Limb (tissue), 2 donors: Measurements from ENCODE around the gene HHLA2.

Source experiments
- DNase-seq, 2 donors: peaks; one replicate each; pipeline ENCODE4 v3.0.0-alpha.2; 2016; ENCODE audit errors: extremely low spot score in 2 of 2

HHLA2 gene

DNA sequence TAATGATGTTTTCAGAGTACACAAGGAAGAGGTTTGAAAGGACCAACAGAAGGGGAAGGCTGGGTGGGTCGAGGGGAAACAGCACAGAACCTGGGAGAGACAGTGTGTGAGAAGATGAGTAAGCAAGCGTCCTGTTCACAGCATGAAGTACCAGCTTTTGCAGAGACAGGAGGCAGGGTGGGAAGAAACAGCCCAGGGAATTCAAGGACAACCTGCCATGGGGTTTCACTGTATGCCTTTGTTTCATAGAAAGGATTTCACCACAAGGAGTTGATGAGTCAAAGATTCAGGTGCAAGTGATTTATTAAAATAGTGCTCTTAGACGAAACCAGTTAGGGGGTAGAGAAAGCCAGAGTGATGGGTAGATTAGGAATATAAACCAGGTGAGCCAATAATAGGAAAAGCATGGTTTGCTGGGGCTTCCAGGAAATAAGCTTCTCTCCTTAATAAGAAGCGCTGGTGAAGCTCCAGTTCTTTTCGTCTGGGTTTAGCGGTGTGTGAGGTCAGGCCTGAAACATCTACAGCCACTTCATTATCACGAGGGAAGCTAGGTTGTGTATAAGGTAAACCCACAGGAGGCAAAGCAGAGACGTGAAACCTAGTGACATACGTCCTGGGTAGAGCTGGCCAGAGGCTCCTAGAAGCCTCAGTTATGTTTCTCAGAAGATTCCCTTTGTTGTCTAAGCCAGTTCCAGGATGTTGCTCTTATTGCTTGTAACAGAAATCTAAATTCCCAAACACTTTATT, 3.9 kb downstream of the HHLA2 start:
- no peak for DNase-seq

GRCh38 chr3:108301695-108302404, 5.5 kb downstream of the HHLA2 start:
- DNase-seq: no peak

DNA sequence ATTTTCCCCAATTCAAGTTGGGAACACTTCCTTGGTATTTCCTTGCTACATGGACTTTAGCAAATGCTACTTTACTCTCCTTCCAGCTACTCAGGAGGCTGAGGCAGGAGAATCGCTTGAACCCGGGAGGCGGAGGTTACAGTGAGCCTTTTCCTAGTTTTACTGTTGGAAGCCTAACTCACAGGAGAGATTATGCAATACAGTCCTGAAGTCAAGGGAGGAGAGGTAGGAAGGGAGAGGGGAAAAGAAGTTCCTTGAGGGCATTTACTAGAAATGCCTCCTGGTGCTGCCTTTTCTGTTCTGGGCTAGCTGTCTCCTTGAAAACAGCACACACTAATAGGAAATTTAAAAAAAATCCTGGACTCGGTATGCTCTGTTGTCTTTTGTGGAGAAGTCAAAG, 6.2 kb downstream of the HHLA2 start:
- no peak for DNase-seq

DNA sequence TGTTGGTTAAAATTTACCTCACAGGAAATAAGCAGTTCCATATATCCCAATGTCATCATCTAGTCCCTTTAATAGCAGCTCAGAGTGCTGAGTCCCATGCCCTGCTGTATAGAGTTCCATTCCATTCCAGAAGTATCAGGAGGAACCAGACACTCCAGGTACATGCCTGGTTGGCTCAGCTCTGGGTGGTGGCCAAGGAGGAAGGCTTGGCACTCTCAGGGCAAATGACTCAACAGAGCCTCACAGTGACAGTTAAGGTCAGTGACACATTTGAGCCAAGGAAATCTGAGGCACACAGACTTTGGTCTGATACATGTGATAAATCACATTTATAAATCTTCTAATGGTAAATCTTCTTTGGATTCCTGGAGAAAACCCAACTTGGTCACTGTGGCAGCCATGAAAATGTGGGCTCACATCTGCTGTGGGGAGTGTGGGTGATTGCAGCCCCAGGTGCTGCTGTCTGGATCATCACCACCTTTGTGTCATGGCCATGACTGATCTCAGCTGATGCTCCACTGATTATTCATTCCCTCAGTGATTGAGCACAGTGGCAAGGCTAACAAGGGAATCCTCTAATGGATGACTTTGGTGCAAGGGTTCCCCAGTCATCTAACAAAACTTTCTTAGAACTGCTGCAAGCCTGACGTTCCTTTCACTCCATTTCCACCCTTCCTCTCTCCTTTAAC, 9.3 kb downstream of the HHLA2 start:
- DNase-seq: no peak

- no peak for DNase-seq
These were observed 15.4 kb downstream of the HHLA2 start for GRCh38 chr3:108311797-108312196.

DNA sequence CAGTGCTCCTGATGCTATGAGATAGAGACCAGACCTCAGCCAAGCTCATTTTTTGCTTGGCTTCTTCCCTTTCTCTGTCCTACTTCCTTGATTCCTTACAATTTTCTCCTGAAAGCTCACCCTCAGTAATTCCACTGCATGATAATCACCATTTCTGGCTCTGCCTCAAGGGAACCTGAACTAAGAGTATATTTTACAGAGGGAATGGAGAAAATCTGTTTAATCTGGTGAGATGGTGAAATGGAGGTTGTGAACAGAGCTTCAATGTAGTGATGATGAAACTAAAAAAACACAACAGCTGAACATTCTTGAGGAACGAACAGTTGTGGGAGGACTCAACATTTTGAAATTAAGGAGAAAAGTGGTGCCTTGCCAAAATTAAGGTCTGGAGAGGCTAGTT, 16.3 kb downstream of the HHLA2 start:
- DNase-seq: no peak

DNA sequence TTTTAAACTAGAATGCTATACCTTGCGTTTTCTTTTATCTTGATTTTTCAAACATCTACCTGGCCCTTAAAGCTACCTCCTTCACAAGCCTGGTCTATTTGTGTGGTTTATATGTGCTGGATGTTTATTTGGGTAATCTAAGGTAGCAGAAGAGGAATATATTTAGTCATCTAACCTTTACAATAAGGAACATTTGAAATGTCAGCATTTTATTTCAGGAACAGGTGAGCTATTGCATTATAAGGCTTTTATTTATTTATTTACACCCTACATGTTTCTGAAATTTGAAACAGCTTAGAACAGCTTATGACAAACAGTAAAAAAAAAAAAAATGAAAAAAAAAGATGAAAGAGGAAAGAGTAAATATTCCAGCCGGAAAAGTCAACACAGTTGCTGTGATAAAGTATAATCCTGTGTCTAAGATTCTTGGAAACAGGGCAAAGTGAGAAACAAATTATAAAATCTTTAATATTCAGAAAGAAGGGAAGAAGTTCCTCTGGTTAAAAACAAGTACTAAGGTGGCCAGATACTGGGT, 19.5 kb downstream of the HHLA2 start:
- no peak for DNase-seq

GRCh38 chr3:108319428-108320082, 23.2 kb downstream of the HHLA2 start:
- no peak for DNase-seq

- no peak for DNase-seq
These were observed 24.5 kb downstream of the HHLA2 start for GRCh38 chr3:108320746-108321350.

GRCh38 chr3:108322352-108322751, 26.0 kb downstream of the HHLA2 start:
- no peak for DNase-seq

GRCh38 chr3:108324177-108324576, 27.8 kb downstream of the HHLA2 start:
- no peak for DNase-seq

GRCh38 chr3:108327168-108327567, 30.8 kb downstream of the HHLA2 start:
- no peak for DNase-seq

- DNase-seq: no peak
These were observed 32.6 kb downstream of the HHLA2 start for GRCh38 chr3:108328821-108329486.

DNA sequence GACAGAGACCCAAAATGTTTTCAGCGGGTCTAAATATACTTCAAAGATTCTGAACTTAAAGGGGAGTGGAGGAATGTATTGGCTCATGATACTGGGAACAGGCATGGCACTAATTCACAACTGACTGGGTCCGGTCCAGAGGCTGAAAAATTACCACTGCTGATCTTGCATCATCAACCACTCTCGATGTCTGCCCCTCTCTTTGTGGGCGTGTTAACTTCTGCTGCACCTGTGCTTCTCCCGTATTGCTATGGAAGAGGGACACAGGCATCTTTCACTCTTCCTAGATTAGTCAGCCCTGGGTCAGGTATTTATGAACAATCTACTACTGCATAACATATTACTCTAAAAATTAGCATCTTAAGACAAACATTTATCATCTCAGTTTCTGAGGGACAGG, 33.2 kb downstream of the HHLA2 start:
- no peak for DNase-seq

GRCh38 chr3:108329947-108330346, 33.6 kb downstream of the HHLA2 start:
- DNase-seq: no peak

DNA sequence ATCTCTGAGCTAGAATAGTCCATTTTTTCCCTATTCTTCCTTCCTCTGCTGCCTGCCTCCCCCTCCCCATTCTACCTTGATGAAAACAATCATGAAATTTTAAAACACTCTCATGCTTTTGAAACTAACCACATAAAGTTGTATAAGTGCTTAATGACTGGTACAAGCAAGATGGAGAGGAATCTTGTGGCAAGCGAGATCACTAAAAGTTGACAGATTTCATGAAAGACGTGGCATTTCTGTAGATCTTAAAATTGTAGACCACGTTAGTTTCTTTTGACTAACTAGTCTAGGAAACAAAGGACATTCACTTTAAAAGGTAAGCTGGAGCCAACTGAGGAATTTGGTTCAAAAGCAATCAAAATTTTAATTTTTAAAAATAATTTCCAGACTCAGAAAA, 35.4 kb downstream of the HHLA2 start:
- DNase-seq: no peak

GRCh38 chr3:108333961-108334360, 37.6 kb downstream of the HHLA2 start:
- no peak for DNase-seq

GRCh38 chr3:108334701-108335100, 38.4 kb downstream of the HHLA2 start:
- DNase-seq: no peak

- no peak for DNase-seq
These were observed 42.7 kb downstream of the HHLA2 start for GRCh38 chr3:108338901-108339545.

GRCh38 chr3:108341911-108342310, 45.6 kb downstream of the HHLA2 start:
- DNase-seq: no peak
